Right lobe of liver (tissue), 6 donors: Measurements from ENCODE around the gene AEBP1. TPM values are rescaled to one million over a fixed set of nuclear protein-coding genes. Genes with fewer than 3 reads are reported as not detected.

Experiments
- ATAC-seq, 4 donors: fragments of 200-7000 bp; cut with Tn5 transposase; one replicate each; pipeline ENCODE4 v1.9.1; 2020; ENCODE audit warnings: mild to moderate bottlenecking in 4 of 4, moderate library complexity in 4 of 4
- DNase-seq, 3 donors: peaks; one replicate each; pipeline ENCODE4 v3.0.0-alpha.2; 2020
- H3K27ac ChIP-seq, 3 donors: fragments of 200-600 bp; one replicate each; pipeline ENCODE4 v1.8.0; 2022
- H3K27me3 ChIP-seq, 2 donors: fragments of 200-600 bp; one replicate each; pipeline ENCODE4 v1.8.0; 2022
- H3K36me3 ChIP-seq, 4 donors: fragments of 200-600 bp; sonication (generic) in 1 of 4; one replicate each; pipeline versions ENCODE4 v1.5.1 to v1.8.0; 2017 to 2022; ENCODE audit warnings: control low read depth in 1 of 4
- H3K4me1 ChIP-seq, 4 donors: fragments of 200-600 bp; sonication (generic) in 1 of 4; one replicate each; pipeline versions ENCODE4 v1.5.1 to v1.8.0; 2017 to 2022; ENCODE audit warnings: control low read depth in 1 of 4
- H3K4me3 ChIP-seq, 3 donors: fragments of 200-600 bp; one replicate each; pipeline ENCODE4 v1.8.0; 2022
- H3K9me3 ChIP-seq, 4 donors: fragments of 200-600 bp; sonication (generic) in 1 of 4; one replicate each; pipeline versions ENCODE4 v1.5.1 to v1.8.0; 2017 to 2022; ENCODE audit warnings: control low read depth in 1 of 4
- CTCF ChIP-seq, 4 donors: fragments of 200-600 bp in 3 of 4; fragments of 450-650 bp in 1 of 4; IDR thresholded peaks; one replicate each; pipeline versions ENCODE4 v1.5.1 to v1.8.0; 2016 to 2022; ENCODE audit warnings: antibody characterized with exemption in 4 of 4, mild to moderate bottlenecking in 2 of 4
- POLR2A ChIP-seq: fragments of 450-650 bp; IDR thresholded peaks from one replicate; pipeline ENCODE4 v1.6.1; 2017; ENCODE audit warnings: antibody characterized with exemption, mild to moderate bottlenecking
- WGBS: methylation state at CpG from one replicate; pipeline ENCODE4 v1.1.6; 2018; ENCODE audit warnings: low coverage, low lambda C conversion rate; ENCODE audit not compliant: insufficient coverage; ENCODE audit errors: missing lambda C conversion rate; 5-methylcytosine and 5-hydroxymethylcytosine counted together
- intact Hi-C, 2 donors: fragments of 100-400 bp; cut with DNase I; formaldehyde crosslinking; loops; one replicate each; pipeline versions ENCODE4 v1.11.2 to v1.14.1; 2022
- total RNA-seq, 6 experiments: library from RNA; depleted of rRNA in 2 of 6; stranded (reverse); fragments of >200 nt in 2 of 6; fragmentation: NEBNext Ultra II Directional in 3 of 6; extraction: Animal tissue kit (Norgen Biotek cat#: 25700) in 3 of 6; gene quantifications; one replicate each; pipeline versions ENCODE4 v1.1.0 to v1.2.4, GENCODE V29; 2016 to 2023
- donor health status: DM: no; HTN: yes; CAD: no.
- donor health status: DM: no; HTN: no; CAD: no.
- donor health status: DM: no; HTN: no; CAD: no.
- donor health status: DM: no; HTN: yes; CAD: no.
- donor health status: DM: no; HTN: yes; CAD: no.

AEBP1 gene
- total RNA-seq, 6 experiments from 2014 or later = 7.8 to 37.8 (median 14.3) TPM

GRCh38 chr7:44078521-44078920 lies 25.6 kb upstream of the AEBP1 start:
- Histone ChIP-seq H3K9me3 (no peaks in the 10 kb centered on the region), H3K27me3 (no peaks in the 10 kb centered on the region), H3K36me3 (peaks cover 0 to 21% (median 4%) of the 10 kb centered on the region in 4 donors), H3K4me1 (peaks cover 0 to 35% (median 11%) of the 10 kb centered on the region in 4 donors), H3K27ac (no peak overlapping the region), H3K4me3 (no peak overlapping the region)
- TF ChIP-seq POLR2A (no peak), CTCF (IDR thresholded peaks at IDR 0.05) (no peak)
- intact Hi-C loops = no loop called here
- WGBS = 91% methylated on average over 5 of the region's 8 CpGs
- DNase-seq (peak in 1 of 3 donors; percentile 39), ATAC-seq (no peak)

- no peaks in the 10 kb centered on the region for H3K9me3 ChIP-seq
- TF ChIP-seq CTCF (IDR thresholded peaks at IDR 0.05) = no peak
- TF ChIP-seq POLR2A = no peak
- no peak overlapping the region for H3K4me3 ChIP-seq
- no peaks in the 10 kb centered on the region for H3K27me3 ChIP-seq
- H3K4me1 ChIP-seq = peaks cover 0 to 25% (median 7%) of the 10 kb centered on the region in 4 donors
- H3K36me3 ChIP-seq = peaks cover 0 to 21% (median 4%) of the 10 kb centered on the region in 4 donors
- no peak for ATAC-seq
- DNase-seq = peak in 1 of 3 donors; percentile 51
- 75% methylated on average over 5 of the region's 11 CpGs for WGBS
- no peak overlapping the region for H3K27ac ChIP-seq
- intact Hi-C loops = no loop called here
These were observed 24.7 kb upstream of the AEBP1 start for GRCh38 chr7:44079331-44080021.

- H3K9me3 ChIP-seq = no peaks in the 10 kb centered on the region
- WGBS = no CpG with 5 or more reads among the region's 5 CpGs
- no peaks in the 10 kb centered on the region for H3K27me3 ChIP-seq
- H3K36me3 ChIP-seq = peaks cover 0 to 21% (median 4%) of the 10 kb centered on the region in 4 donors
- H3K4me3 ChIP-seq = no peak overlapping the region
- DNase-seq = peak in 1 of 3 donors; percentile 52
- TF ChIP-seq CTCF (IDR thresholded peaks at IDR 0.05) (no peak), POLR2A (no peak)
- no peak for ATAC-seq
- H3K27ac ChIP-seq = no peak overlapping the region
- H3K4me1 ChIP-seq = peaks cover 0 to 24% (median 7%) of the 10 kb centered on the region in 4 donors
- intact Hi-C loops = no loop called here
These were observed 24.0 kb upstream of the AEBP1 start for GRCh38 chr7:44080118-44080517.

GRCh38 chr7:44080686-44081265 lies 23.4 kb upstream of the AEBP1 start:
- TF ChIP-seq CTCF (IDR thresholded peaks at IDR 0.05) (no peak), POLR2A (no peak)
- intact Hi-C loops = no loop called here
- ATAC-seq (no peak), DNase-seq (peak in 1 of 3 donors; percentile 50)
- H3K27ac ChIP-seq = no peak overlapping the region
- WGBS = 88% methylated on average over 6 of the region's 11 CpGs
- peaks cover 0 to 18% (median 4%) of the 10 kb centered on the region in 4 donors for H3K4me1 ChIP-seq
- no peaks in the 10 kb centered on the region for H3K27me3 ChIP-seq
- H3K4me3 ChIP-seq = no peak overlapping the region
- H3K9me3 ChIP-seq = no peaks in the 10 kb centered on the region
- peaks cover 0 to 21% (median 4%) of the 10 kb centered on the region in 4 donors for H3K36me3 ChIP-seq
